Effector CD4-positive, alpha-beta T cell (primary cell): Measurements from ENCODE around the gene PPID.
"Not testable (repeated sequence)": the region's sequence is repeated elsewhere in the genome, so short reads cannot be mapped to it uniquely, and the experiment has no call there.

Experiments
- DNase-seq: peaks from one replicate; pipeline ENCODE4 v3.0.0-alpha.2; 2020

The PPID gene

DNA sequence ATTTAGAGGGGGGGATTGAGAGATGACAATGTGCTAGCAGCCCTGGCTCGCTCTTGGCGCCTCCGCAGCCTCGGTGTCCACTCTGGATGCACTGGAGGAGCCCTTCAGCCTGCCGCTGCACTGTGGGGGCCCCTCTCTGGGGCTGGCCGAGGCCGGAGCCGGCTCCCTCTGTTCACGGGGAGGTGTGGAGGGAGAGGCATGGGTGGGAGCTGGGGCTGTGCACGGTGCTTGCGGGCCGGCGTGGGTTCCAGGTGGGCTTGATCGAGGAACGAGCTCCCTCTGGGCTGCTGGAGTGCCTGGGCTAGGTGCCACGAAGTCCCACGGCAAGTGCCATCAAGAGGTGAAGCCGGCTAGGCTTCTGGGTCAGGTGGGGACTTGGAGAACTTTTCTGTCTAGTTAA is 58.4 kb downstream of the PPID start:
- DNase-seq, result no peak

DNA sequence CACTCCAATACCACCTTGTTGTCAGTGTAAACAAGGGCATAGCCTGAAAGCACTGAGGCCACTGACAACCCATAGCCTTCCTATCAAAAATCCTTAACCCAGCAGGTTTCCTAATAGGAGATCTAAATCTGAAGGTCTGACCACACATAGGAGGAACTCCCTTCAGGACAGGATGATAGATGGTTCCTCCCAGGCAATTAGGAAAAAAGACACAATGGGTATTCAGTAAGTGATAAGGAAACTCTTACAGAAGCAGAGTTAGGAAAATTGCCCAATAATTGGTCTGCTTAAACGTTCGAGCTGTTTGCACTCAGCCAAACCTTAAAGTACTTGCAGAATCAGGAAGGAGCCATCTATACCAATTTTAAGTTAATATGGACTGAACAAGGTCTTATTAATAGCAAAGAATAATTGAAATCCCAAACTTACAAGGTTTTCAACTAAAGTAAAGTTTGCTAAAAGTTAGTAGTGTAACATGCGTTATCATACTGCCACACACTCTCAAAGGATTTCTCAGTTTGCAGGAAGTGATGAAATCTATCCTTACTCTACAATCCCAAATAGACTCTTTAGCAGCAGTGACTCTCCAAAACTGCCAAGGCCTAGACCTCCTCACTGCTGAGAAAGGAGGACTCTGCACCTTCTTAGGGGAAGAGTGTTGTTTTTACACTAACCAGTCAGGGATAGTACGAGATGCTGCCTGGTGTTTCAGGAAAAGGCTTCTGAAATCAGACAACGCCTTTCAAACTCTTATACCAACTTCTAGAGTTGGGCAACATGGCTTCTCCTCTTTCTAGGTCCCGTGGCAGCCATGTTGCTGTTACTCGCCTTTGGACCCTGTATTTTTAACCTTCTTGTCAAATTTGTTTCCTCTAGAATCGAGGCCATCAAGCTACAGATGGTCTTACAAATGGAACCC is 59.2 kb downstream of the PPID start:
- DNase-seq, result not testable (repeated sequence)

- not testable (repeated sequence) for DNase-seq
Observed at GRCh38 chr4:158663255-158663654, 59.9 kb downstream of the PPID start.
